Measurements from ENCODE around the gene GNAT3. TPM values are rescaled to one million over a fixed set of nuclear protein-coding genes. Genes with fewer than 3 reads are reported as not detected.

The GNAT3 gene
- total RNA-seq, 4 donors from 2014 or later: 1.5 to 2.1 TPM; not detected in 2

GRCh38 chr7:80458822-80459725, 52.8 kb downstream of the GNAT3 start:
- Histone ChIP-seq H3K36me3 (no peaks in the 10 kb centered on the region), H3K9me3 (no peaks in the 10 kb centered on the region), H3K4me1 (no peaks in the 10 kb centered on the region), H3K27me3 (no peaks in the 10 kb centered on the region), H3K4me3 (no peak overlapping the region), H3K27ac (no peak overlapping the region)
- DNase-seq: no peak
- TF ChIP-seq, protein P1, sequence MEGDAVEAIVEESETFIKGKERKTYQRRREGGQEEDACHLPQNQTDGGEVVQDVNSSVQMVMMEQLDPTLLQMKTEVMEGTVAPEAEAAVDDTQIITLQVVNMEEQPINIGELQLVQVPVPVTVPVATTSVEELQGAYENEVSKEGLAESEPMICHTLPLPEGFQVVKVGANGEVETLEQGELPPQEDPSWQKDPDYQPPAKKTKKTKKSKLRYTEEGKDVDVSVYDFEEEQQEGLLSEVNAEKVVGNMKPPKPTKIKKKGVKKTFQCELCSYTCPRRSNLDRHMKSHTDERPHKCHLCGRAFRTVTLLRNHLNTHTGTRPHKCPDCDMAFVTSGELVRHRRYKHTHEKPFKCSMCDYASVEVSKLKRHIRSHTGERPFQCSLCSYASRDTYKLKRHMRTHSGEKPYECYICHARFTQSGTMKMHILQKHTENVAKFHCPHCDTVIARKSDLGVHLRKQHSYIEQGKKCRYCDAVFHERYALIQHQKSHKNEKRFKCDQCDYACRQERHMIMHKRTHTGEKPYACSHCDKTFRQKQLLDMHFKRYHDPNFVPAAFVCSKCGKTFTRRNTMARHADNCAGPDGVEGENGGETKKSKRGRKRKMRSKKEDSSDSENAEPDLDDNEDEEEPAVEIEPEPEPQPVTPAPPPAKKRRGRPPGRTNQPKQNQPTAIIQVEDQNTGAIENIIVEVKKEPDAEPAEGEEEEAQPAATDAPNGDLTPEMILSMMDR (IDR thresholded peaks at IDR 0.05): no peak
- TF ChIP-seq POLR2A (IDR thresholded peaks at IDR 0.05): no peak

GRCh38 chr7:80453699-80454340, 58.0 kb downstream of the GNAT3 start:
- Histone ChIP-seq H3K27me3 (no peaks in the 10 kb centered on the region), H3K4me1 (no peaks in the 10 kb centered on the region), H3K27ac (no peak overlapping the region), H3K36me3 (no peaks in the 10 kb centered on the region), H3K9me3 (no peaks in the 10 kb centered on the region), H3K4me3 (no peak overlapping the region)
- TF ChIP-seq, protein P1 (IDR thresholded peaks at IDR 0.05): peak in 4 of 6 experiments; percentile 17 to 58 (median 48)
- TF ChIP-seq POLR2A (IDR thresholded peaks at IDR 0.05): no peak
- no peak for DNase-seq

GRCh38 chr7:80450621-80451308, 61.1 kb downstream of the GNAT3 start:
- H3K27ac ChIP-seq: peak overlapping the region in 2 of 4 donors; percentile 6 to 22
- DNase-seq: no peak
- no peaks in the 10 kb centered on the region for H3K27me3 ChIP-seq

GRCh38 chr7:80449836-80450235, 62.0 kb downstream of the GNAT3 start:
- Histone ChIP-seq H3K4me1 (no peaks in the 10 kb centered on the region), H3K9me3 (no peaks in the 10 kb centered on the region), H3K27ac (no peak overlapping the region), H3K4me3 (no peak overlapping the region), H3K27me3 (no peaks in the 10 kb centered on the region), H3K36me3 (no peaks in the 10 kb centered on the region)
- peak in 1 of 3 donors; percentile 58 for DNase-seq
- no peak for TF ChIP-seq POLR2A (IDR thresholded peaks at IDR 0.05)
- TF ChIP-seq, protein P1 (IDR thresholded peaks at IDR 0.05): no peak

More at GRCh38 chr7:80450621-80451308, 61.1 kb downstream of the GNAT3 start:
- no peaks in the 10 kb centered on the region for H3K4me1 ChIP-seq
- TF ChIP-seq POLR2A (IDR thresholded peaks at IDR 0.05): no peak
- no peak overlapping the region for H3K4me3 ChIP-seq
- H3K36me3 ChIP-seq: no peaks in the 10 kb centered on the region
- H3K9me3 ChIP-seq: no peaks in the 10 kb centered on the region

DNA sequence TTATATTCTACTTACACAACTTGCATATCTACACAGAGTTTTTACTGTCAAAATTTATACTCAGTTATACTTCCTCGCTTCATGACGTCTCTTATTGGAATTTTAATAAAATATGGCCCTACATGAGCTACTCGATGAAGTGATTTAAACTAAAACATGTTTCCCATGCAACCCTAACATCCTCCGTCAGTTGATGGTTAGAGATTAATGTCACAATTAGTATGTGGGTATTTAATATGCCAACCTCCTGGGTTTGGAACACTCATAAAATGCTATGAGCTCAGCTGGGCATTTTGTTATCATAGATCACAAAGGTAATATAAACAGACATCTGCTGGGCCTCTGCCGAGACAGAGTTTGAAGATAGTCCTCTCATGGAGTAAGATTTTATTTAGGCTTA, 66.5 kb downstream of the GNAT3 start:
- H3K9me3 ChIP-seq: no peaks in the 10 kb centered on the region
- no peak overlapping the region for H3K4me3 ChIP-seq
- DNase-seq: no peak
- no peaks in the 10 kb centered on the region for H3K27me3 ChIP-seq
- H3K36me3 ChIP-seq: no peaks in the 10 kb centered on the region
- TF ChIP-seq, protein P1 (IDR thresholded peaks at IDR 0.05): no peak
- TF ChIP-seq POLR2A (IDR thresholded peaks at IDR 0.05): no peak
- H3K27ac ChIP-seq: no peak overlapping the region
- H3K4me1 ChIP-seq: no peaks in the 10 kb centered on the region

Data from Peyer's patch (tissue), 4 donors.